Stimulated activated CD4-positive, alpha-beta T cell treated with anti-CD3 and anti-CD28 coated beads, Interleukin-4, amount 100 ng/mL, for 1 hour (primary cell): ENCODE measurements around the gene NENF.
"Not testable (repeated sequence)": the region's sequence is repeated elsewhere in the genome, so short reads cannot be mapped to it uniquely, and the experiment has no call there.

Experiments
- DNase-seq: peaks from one replicate; pipeline ENCODE4 v3.0.0-alpha.2; 2020

NENF gene

DNA sequence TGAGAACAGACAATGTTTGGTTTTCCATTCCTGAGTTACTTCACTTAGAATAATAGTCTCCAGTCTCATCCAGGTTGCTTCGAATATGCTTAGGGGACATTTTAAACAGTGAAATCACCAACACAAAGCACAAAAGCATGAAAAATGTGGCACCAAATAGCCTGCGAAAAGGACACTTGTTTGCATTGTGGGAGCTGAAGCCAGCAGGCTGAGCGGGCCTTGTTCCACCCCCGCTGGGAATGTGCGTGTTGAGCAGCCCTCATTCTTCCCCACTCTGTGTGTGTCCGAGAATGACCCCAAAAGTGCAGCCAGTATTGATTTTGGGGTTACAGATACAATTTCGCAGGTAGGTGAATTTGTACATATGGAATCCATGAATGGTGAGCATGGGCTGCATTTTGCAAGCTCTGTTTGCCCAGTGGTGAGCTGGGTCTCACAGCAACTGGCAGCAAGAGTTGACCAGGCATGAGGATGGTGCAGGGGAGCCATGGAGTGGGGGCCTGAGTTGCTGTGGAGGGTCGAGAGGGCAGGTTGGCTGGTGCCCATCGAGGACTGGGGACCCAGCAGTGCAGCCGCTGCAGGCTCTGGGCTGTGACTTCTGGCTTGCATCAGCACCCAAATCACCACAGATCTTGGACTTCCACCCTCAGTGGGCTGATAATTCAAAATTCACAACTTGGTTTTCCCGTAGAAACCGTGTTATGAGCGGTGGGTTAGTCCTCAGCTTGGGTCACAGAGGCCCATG lies 29.4 kb downstream of the NENF start:
- DNase-seq = no peak

DNA sequence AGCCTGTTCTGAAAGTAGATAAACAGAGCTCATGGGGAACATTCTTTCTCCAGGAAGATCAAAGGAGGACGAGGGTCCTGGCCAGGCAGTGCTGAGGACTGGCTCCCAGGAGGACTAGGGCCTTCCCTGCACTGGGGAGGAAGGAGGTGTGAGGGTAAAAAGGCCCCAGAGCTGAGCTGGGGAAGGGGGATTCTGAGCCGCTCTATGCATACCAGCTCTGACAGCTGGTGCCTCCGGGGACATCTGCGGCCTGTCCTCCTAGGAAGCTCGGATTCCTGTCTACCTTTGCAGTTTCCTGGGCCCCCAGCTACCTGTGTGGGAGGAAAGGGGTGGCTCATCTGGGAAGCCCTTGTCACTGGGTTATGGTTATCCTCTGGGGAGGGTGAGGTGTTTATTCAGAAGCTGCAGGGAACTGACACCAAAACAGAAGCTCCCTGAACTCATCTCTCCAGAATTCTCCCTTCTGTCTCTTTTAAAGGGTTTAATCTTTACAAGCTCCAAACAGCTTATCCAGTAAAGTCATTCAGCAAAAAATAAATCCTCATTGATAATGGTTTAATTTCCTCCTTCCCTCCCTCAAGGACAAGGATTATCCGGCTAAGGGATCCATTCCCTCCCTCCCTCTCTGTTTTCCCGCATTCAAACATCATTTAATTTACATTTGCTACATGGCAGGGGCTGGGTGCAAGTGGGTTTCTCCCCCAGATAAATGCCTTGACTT lies 31.0 kb downstream of the NENF start:
- no peak for DNase-seq

DNA sequence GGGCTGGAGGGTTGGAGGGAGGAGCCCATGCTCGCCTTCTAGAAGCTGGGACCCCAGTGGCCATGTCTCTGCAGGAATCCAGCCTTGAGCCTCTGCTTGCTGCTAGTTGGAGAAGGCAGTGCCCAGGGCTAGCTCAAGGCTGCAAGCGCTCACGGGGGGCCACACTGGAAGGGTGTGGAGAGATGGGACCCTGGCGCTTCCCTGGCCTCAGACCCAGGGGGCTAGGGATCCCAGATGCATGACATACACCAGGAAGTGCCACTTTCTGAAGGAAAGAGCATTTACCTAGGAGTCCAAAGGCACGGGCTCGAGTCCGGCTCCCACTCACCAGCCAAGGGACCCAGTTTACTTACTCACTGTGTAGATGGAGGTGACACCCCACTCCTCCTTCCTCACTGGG lies 32.6 kb downstream of the NENF start:
- no peak for DNase-seq

DNA sequence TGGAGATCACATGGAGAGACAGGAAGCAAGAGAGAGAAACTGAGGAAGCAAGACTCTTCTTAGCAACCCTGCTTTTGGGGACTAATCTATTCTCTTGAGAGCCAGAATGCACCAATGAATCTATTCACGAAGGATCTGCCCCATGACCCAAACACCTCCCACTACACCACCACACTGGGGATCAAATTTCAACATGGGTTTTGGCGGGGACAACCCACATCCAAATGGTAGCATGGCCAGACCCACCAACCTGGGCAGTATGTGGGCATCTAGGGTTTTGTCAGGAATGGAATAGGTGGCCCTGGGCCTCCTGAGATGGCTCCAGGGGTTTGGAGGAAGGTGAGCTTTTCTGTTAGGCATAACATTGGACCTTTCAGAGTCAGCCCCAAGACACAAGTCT lies 33.7 kb downstream of the NENF start:
- DNase-seq = no peak

DNA sequence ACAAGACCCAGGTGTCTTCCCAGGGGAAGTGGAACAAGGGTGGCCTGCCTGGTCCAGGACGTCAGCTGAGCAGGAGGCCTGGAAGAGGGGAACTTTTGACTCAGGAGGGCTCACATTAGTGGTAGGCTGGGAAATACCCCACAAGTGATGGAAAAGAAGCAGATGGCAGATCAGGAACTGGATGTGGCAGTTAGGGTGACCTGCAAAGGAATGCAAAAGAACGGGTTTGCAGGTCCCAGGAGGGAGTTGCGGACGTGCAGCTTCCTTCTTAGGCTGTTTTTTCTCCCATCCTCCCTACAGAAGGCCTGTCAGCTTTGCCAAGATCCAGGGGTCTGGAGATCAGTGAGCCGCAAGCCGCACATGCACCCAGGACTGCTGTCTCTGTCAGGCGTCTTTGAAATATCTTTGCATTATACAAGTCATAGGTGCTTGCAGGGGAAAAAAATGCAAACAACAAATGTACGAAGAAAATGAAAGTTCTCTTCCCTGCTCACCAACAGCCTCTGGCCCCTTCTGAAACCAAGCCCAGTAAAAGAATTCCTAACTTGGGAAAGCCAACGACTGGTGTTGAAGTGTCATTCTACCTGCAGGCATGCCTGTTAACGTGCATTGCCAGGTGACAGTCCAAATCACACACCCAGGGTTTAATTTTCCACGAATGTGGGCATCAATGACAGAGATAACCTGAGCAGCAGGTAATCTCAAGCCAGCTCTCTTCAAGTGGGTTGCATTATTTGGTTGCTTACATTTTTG lies 34.4 kb downstream of the NENF start:
- no peak for DNase-seq

DNA sequence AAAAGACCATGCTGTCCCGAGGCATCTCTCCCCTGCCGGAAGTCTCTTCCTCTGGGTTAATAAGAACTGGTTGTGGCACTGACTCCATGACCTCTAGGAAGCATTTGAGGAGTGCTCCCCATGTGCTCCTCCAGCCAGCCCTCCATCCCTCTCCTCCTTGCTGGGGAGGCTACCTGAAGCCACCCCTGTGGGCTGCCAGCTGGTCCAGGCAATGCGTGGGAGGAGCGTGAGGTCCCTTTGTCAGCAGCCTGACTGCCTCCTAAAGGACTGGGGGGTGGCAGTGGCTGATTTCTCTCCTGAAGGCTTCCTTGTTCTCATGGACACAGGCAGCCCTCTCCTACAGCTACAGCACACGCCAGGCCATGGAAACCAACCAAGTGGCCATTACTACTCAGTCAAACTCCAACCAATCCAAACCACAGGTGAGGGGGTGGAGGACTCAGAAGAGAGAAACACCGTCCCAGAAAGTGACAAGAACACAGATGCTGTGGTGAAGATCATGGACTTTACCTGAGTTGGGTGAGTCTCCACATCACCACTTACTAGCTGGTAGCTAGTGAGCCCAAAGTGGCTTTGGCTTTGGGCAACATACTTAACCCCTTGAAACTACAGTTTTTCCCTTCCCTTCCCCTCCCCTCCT lies 35.2 kb downstream of the NENF start:
- DNase-seq = no peak

DNA sequence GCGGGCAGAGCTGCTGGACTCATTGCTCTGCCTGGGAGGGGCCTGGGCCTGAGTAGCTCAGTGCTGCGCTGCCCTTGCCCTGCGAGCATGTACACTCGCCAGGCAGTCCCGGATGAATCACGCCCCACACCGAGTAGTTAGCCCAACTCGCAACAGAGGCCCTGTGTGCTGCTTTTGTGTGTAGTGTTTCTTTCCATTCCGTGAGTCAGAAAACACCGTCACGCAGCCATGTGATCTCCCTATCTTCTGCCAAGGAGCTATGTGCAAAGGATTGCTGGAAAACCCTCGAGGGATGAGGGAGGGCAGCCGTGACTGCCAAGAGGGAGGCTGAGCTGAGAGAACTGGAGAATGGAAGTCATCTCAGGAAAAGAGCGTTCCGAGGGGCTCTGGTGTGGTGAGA lies 37.3 kb downstream of the NENF start:
- no peak for DNase-seq

DNA sequence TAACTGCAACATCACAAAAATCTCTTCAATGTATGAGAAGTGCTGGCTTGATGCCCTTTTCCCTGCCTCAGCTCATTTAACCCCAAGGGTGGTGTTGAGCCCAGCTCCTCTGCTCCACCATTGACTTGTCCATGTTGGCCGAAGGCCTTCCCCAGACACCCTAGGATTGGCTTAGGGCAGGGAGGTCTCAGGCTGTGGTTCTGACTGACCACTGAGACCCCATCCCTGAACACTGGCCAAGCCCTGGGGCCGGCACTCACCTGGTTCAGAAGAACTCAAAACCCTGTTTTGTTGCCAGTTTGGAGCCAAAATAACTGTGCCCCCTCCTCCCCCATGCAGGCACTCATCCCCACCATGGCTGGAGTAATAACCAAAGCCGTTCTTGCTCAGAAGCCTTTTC lies 38.6 kb downstream of the NENF start:
- no peak for DNase-seq

DNA sequence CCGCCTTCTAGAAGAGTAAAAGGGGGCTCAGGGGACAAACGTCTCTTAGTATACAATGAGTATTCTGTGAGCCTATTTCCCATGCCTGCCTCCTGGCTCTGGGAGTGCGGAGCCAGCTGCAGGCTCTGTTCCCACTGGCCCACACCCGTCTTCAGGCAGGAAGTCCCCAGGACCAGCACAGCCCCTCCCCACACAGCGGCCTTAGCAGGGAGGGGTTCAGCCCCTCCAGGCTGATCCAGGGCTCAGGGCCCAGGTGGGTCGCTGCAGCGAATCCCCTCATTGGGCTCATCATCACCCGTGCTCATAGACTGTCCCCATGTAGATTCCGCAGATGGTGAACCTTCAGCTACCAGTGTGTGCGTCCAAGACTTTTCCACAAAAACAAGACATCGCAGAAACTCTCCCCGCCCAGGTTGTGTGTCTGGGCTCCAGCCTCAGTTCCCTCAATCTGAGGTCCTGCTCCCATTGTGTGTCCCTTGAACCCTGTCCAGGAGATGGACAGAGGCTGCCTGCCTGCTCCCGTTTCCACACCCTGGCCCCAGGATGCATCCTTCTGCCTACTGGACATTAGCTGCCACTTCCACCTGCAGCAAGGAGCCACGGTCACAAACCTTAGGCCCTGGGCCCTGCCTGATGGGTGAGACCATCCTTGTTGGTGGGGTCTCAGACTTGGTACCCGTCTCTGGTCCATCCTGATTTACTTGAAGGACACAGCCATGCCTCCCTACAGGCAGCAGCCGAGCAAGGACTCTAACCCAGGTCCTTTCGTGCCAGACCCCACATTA lies 39.4 kb downstream of the NENF start:
- DNase-seq = no peak

DNA sequence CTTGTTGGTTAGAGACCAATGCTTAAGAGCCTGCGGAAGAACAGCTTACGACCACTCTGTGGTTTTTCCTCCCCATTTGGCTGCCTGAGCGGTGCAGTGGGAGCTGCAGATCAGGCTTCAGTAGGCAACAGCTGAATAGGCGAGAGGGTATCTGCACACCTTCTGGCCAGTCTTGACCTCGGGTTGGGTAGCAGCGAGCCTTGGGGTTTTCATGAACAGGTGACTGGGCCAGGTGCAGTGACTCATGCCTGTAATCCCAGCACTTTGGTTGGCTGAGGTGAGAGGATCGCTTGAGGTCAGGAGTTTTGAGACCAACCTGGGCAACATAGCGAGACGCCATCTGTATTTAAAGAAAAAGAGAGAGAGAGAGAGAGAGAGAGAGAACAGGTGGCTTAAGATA lies 41.0 kb downstream of the NENF start:
- DNase-seq = no peak

DNA sequence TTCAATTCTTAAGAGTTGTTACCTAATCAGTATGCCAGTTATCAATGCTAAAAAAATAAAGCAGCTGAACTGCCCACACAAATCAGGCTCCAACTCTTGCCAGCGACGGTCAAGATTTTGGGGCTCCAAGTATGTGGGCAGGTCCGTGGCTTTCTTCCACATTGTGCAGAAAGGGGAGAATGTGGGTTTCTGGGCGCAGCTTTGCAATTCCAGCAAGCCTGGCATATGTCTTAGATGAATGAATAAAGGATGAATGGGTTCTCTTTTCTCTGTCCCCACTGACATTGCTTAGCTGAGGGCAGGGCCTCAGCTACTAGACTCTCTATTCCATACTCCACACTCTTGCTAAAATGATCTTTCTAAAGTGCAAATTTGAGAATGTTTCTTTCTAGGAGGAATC lies 42.4 kb downstream of the NENF start:
- no peak for DNase-seq

DNA sequence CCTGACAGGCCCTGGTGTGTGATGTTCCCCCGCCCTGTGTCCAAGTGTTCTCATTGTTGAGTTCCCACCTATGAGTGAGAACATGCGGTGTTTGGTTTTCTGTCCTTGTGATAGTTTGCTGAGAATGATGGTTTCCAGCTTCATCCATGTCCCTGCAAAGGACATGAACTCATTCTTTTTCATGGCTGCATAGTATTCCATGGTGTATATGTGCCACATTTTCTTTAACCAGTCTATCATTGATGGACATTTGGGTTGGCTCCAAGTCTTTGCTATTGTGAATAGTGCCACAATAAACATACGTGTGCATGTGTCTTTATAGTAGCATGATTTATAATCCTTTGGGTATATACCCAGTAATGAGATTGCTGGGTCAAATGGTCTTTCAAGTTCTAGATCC lies 43.1 kb downstream of the NENF start:
- not testable (repeated sequence) for DNase-seq

DNA sequence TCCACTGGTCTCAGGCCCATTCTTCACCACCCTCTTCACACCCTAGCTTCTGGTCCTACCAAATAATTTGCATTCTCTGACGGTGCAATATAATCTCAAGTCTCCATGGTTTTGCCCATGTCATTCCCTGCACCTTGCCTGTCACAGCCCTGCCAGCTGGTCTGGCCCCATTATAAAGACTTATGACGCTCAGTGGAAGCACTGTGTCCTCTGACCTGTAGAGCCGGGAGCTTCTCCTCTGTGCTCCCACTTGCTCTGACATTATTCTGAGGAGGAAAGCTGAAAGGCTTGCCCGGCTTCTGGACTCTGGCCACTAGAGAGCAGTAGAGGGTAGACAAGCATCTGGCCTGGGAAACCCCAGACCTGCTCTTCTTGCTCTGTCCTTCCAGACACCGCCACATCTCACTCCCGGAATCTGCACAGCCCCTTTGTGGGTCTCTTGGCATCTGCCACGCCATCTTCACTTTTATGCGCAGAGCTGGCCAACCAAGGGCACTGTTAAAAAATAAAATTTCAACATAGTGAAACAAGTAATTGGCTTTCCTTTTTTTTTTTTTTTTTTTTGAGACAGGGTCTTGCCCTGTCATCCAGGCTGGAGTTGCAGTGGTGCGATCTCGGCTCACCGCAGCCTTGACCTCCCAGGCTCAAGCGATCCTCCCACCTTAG lies 44.4 kb downstream of the NENF start:
- DNase-seq = peak; percentile 69

DNA sequence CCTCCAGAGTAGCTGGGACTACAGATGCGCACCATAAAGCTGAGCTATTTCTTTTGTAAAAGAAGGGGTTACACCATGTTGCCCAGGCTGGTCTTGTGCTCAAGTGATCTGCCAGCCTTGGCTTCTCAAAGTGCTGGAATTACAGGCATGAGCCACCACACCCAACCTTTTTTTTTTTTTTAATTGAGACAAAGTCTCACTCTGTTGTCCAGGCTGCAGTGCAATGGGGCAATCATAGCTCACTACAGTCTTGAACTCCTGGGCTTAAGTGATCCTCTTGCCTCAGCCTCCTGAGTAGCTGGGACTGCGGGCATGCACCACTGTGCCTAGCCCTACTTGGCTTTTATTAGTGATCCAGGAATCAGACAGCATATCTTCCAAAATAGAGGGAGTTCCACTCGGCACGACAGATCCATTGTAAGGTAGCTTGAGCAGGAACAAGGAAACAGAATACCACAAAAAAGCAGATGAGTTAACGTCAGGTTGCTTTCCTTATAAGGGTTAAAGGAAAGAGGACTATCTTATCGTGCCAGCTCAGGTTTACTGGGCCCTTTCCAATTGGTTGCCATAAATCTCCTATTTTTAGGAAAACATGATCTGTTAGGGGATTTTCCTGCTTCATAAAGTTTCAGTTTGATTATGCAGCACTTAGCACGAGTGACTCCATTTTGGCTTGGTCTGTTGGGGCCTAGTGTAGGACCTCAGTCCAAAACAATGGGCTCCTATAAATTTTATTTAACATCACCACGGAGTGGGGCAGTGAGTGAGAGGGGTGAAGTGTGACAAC lies 45.2 kb downstream of the NENF start:
- DNase-seq = no peak

DNA sequence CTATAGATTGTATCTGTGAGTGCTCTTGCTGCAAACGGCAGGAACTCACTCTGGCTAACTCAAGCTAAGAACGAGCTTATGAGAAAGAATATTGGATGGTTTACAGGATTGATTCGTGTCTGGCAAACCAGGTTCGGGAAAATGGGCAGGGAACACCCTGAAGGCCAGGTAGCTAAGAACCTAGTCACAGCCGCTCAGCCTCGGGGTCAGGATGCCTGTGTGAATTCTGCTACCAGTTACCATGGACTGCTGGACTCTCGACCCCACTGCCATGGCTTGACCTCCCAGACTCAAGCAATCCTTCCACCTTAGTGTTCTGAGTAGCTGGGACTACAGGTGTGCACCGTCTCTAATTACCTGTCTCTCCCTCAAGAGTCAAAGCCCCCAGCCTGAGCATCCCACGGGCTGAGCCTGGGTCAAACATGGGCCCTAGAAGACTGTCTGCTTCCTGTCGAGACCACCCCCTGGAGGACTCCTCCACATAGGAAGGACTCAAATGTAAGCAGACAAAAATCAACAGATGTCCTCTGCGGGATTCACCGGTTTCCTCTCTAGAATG lies 45.8 kb downstream of the NENF start:
- no peak for DNase-seq

DNA sequence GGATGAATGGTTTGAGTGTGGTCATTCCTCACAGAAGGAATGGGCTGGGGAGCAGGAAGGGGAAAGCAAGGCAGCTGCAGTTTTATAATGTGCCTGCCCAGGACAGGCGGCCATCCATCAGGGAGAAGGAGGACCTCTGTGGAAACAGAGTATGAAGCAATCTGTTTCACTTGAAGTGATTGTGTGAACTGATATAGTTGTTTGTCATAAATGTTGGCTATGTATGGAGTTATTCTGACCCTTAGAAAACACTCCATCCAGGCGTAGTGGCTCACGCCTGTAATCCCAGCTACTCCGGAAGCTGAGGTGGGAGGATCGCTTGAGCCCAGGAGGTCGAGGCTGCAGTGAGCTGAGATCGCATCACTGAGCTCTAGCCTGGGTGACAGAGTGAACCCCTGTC lies 46.5 kb downstream of the NENF start:
- no peak for DNase-seq

DNA sequence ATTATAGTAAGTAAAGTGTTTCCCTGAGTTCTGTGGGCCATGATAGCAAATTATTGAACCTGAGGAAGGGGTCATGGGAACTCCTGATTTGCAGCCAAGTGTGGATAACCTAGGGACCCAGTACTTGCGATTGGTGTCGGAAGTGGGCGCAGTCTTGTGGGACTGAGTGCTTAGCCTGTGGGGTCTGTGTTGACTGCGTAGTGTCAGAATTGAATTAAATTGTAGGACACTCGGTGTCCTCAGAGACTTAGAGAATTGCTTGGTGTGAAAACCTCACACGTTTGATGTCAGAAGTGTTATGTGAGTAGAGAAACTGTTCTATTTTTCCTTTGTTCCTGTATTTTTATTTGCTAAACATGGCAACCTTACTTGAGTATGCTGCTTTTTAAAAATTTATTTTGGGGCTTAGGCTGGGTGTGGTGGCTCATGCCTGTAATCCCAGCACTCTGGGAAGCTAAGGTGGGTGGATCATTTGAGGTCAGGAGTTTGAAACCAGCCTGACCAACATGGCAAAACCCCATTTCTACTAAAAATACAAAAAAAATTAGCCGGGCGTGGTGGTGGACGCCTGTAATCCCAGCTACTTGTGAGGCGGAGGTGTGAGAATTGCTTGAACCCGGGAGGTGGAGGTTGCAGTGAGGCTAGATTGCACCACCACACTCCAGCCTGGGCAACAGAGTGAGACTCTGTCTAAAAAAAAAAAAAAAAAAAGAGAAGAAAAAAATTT lies 48.2 kb downstream of the NENF start:
- not testable (repeated sequence) for DNase-seq

DNA sequence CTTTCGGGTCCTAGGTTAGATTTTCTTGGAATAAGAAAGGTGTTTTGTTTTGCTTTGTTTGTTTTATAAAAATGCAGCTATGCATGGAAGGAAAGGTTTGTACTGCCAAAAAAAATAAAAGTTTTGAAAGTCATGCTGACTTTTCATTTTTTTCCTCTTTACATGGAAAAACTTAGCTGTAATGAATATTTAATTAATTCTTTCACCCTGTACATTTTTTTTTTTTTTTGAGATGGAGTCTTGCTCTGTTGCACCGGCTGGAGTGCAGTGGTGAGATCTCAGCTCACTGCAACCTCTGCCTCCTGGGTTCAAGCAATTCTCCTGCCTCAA lies 48.7 kb downstream of the NENF start:
- no peak for DNase-seq

DNA sequence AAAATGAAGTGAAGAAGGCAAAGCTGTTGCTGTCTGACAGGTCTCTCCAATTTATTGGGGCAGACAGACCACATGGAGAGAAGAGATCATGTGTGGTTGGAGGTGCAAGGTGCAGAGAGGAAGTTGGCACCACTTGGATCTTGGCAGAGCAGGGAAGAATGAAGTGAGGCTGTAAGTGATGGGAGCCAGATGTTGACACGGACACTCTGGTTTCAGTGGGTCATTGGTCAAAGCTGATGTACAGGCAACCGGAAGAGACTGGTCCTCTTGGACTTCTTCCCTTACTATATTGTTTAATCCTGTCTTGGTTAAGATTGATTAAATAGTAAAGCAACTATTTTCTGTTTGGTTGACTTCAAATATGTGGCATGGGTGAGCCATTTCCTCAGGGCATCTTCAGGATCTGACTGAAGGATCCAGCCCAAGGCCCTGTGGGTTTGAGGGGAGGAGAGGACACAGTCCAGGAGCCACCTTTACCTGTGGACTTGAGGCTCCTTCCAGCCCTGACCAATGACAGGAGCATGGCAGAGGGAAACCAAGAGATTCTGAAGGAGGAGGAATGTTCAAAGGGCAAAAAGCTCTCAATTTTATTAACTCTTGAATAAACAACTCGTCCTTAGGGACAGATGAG lies 49.4 kb downstream of the NENF start:
- DNase-seq = no peak
